Activated CD8-positive, alpha-beta memory T cell treated with anti-CD3 and anti-CD28 coated beads, Interleukin-2, amount 50 U/mL, for 48 hours (primary cell): Measurements from ENCODE around the gene DTX2.
"Not testable (repeated sequence)": the region's sequence is repeated elsewhere in the genome, so short reads cannot be mapped to it uniquely, and the experiment has no call there.

Experiments used
- DNase-seq: peaks from one replicate; pipeline ENCODE4 v3.0.0-alpha.2; 2020

DTX2 gene

GRCh38 chr7:76445577-76446008, 15.9 kb upstream of the DTX2 start:
- DNase-seq = not testable (repeated sequence)

DNA sequence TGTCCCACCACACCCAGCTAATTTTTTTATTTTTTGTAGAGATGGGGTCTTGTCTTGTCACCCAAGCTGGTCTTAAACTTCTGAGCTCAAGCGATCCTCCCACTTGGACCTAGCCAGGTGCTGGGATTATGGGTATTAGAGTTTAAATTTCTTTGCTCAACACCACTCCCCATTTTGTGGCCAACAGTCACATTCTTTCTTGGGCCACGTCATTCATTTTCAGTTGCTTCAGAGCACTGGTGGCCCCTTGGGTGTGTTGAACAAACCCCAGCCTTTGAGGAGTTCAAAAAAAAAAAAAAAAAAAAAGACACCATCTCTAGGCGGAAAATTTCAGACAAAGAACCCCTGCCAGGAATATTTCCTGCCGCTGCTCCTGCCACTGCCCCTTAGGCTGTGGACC, 4.5 kb upstream of the DTX2 start:
- not testable (repeated sequence) for DNase-seq

- DNase-seq = not testable (repeated sequence)
Observed at GRCh38 chr7:76458504-76458903, 3.0 kb upstream of the DTX2 start.

GRCh38 chr7:76460767-76461166, 742 bp upstream of the DTX2 start:
- DNase-seq = not testable (repeated sequence)

GRCh38 chr7:76462271-76462882, 868 bp downstream of the DTX2 start:
- DNase-seq = not testable (repeated sequence)

GRCh38 chr7:76464959-76465358, 3.5 kb downstream of the DTX2 start:
- DNase-seq = not testable (repeated sequence)

- DNase-seq = not testable (repeated sequence)
Observed at GRCh38 chr7:76465950-76466349, 4.4 kb downstream of the DTX2 start.

- DNase-seq = not testable (repeated sequence)
Observed at GRCh38 chr7:76467743-76468404, 6.4 kb downstream of the DTX2 start.

- DNase-seq = not testable (repeated sequence)
Observed at GRCh38 chr7:76471556-76472221, 10.2 kb downstream of the DTX2 start.

DNA sequence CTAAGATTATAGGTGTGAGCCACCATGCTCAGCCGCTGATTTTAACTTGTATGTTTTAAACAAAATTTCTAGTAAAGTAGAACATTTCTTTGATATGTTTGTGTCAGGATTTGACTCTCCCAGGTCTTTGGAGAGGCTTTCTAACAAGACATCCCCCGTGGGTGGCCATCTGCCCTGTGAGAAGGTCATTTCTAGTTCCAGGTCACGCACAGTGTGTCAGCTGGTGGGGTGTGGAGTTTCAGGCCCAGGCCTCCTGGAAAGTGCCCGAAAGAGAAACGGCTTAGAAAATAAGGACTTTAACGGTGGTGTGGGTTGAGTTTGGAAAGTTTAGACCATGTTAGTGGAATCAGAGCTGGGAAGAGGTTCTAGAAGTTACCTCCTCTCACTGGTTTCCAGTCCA, 11.6 kb downstream of the DTX2 start:
- DNase-seq = not testable (repeated sequence)

- not testable (repeated sequence) for DNase-seq
Observed at GRCh38 chr7:76476280-76476679, 14.8 kb downstream of the DTX2 start.

DNA sequence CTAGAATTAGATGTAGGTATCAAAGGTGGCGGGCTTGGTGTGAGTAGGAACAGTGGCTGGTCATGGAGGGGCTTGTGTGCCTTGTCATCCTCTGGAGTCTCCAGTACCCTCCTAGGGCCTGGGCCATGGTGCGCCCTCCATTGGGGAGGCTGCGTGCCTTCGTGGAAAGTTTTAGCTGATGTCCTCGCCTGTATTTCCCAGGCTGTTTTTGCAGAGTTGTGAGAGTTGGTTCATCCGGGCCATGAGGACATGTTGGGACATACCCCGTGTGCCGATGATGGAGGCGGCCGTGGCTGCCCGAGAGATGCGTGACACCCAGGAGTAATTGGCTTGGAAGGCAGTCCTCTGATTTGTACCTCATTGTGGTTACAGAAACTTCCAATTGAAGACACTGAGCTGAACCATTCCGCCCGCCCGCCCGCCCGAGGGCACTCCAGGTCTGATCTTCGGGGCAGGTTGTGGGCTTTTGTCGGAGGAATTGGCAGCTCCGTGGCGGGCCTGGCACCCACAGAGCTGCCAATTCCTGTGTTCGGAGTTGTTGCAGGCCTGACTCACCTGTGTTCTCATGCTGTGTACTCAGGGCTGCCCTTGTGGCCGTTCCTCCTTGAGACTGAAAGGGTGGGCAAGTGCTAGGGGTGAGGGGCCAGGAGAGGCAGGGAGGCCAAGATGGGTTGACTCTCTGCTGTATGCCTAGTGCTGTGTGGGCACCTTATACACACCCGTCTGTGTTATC, 15.4 kb downstream of the DTX2 start:
- not testable (repeated sequence) for DNase-seq

- DNase-seq = not testable (repeated sequence)
Observed at GRCh38 chr7:76479628-76480027, 18.1 kb downstream of the DTX2 start.

DNA sequence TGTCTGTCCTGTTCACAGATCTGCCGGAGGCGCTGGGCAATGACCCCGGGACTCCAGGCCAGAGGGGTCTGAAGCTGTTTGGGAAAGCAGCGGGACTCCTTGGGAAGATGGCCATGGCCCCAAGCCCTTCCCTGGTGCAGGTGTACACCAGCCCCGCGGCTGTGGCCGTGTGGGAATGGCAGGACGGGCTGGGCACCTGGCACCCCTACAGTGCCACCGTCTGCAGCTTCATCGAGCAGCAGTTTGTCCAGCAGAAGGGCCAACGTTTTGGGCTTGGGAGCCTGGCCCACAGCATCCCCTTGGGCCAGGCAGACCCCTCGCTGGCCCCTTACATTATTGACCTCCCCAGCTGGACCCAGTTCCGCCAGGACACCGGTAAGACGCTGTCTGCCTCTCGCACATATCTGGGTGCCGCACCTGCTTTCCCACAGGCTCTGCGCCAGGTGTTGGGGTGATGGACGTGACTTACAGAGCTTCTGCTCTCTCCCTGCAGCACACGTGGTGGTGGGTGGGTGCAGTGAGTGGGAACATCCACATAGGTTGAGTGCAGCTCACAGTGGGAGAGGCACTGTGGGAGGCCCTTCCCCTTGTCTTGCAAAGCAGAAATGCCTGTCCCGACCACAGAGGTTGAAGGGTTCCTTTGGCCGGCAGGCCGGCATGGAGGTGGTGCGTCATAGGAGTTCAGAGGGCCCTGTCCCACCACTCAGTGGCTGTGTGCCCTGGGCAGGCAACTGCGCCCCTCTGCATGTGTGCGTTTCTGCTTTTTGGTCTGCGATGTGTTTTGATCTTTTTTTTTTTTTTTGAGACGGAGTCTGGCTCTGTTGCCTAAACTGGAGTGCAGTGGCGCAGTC, 19.1 kb downstream of the DTX2 start:
- not testable (repeated sequence) for DNase-seq

DNA sequence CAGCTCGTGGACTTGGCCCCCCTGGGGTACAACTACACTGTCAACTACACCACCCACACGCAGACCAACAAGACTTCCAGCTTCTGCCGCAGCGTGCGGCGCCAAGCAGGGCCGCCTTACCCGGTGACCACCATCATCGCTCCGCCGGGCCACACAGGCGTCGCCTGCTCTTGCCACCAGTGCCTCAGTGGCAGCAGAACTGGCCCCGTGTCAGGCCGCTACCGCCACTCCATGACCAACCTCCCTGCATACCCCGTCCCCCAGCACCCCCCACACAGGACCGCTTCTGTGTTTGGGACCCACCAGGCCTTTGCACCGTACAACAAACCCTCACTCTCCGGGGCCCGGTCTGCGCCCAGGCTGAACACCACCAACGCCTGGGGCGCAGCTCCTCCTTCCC, 21.2 kb downstream of the DTX2 start:
- DNase-seq = not testable (repeated sequence)

DNA sequence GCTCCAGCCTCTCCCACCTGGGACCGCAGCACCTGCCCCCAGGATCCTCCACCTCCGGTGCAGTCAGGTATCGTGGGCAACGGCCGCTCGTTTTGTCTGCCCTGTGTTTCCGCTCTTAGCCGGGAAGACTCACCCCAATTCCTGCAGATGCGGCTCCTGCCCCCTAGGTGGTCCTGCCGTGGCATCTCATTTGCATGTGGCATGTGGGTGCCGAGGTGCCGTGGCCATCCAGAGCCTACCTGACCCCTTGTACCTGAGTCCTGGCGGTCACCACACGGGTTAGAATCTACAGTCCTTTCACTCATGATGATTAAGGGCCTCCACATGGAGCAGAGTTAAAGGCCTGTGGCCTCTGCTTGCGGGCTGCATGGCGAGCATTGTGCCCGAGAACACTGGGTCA, 21.6 kb downstream of the DTX2 start:
- DNase-seq = not testable (repeated sequence)

DNA sequence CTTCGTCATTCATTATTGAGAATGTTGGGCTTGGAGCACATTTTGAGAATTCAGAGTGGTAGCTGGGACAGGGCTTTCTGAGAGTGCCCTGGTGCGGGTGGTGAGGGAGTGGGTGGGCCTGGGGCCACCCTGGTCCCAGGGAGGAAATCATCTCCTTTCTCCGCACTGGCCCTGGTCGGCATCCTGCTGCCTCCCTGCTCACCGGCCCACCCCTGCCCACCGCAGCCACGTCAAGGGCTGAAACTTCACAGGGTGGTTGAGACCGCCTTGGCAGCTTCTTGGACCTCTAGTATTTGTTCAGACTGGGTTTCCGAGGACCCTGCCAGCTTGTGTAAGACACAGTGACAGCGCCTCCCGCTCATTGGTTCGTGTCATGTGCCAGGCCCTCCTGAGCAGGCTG, 22.9 kb downstream of the DTX2 start:
- DNase-seq = not testable (repeated sequence)

- not testable (repeated sequence) for DNase-seq
Observed at GRCh38 chr7:76485822-76486610, 24.5 kb downstream of the DTX2 start.

GRCh38 chr7:76486618-76487017, 25.1 kb downstream of the DTX2 start:
- not testable (repeated sequence) for DNase-seq

DNA sequence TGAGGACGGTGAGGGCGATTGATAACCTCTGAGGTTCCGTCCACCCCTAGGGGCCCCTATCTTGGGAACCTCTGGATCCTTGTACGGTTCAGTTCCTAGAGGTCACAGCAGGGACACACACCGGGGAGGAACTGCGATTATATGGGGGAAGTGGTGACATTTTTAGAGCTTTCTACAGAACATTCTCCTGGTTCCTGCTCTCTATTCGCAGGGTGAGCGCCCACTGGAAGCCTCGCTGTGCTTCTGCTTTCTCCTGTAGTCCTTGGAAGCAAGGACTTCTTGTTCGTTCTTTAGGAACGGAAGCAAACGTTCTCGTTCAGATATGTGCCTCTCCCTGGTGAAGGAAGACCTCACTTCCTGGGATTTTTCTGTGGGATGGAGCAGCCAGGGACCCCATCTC, 26.5 kb downstream of the DTX2 start:
- DNase-seq = not testable (repeated sequence)

DNA sequence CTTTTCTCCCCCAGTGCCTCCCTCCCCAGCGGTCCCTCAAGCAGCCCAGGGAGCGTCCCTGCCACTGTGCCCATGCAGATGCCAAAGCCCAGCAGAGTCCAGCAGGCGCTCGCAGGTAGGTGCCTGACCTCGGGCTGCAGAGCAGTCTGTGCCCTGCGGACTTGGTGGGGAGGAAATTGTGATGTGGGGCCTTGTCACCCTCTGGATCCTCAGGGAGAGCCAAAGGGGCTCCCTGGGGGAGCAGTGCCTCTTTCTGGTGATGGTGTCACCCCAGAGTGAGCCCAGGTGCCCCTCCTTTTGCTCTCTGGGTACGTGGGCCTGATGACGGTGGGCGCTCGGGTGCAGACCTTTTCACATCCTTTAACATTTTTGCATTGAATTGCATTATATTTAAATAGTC, 30.6 kb downstream of the DTX2 start:
- not testable (repeated sequence) for DNase-seq
